ENCODE data around the gene PDE1C.

PDE1C gene

GRCh38 chr7:31970501-31970900 is 99.7 kb downstream of the PDE1C start:
- H3K9me3 ChIP-seq (ENCODE audit: insufficient read depth, low read depth, low read length): no peaks in the 10 kb centered on the region
- no peaks in the 10 kb centered on the region for H3K79me2 ChIP-seq (ENCODE audit: insufficient read depth, low read length)
- H3K9ac ChIP-seq (ENCODE audit: low read depth, low read length, poor library complexity, severe bottlenecking): no peak overlapping the region
- H3F3A ChIP-seq (ENCODE audit: low read depth): no peaks in the 10 kb centered on the region
- no peaks in the 10 kb centered on the region for H3K9me2 ChIP-seq (replicated peaks; ENCODE audit: low read depth, low read length)
- no peaks in the 10 kb centered on the region for H3K27me3 ChIP-seq (ENCODE audit: insufficient read depth, low read length, poor library complexity, severe bottlenecking)
- no peak overlapping the region for H3K4me3 ChIP-seq (ENCODE audit: low read length, poor library complexity, severe bottlenecking)
- no peaks in the 10 kb centered on the region for H3K4me1 ChIP-seq (ENCODE audit: insufficient read depth, low read length, poor library complexity, severe bottlenecking)
- no peak for TF ChIP-seq CTCF (conservative IDR thresholded peaks at IDR 0.05; ENCODE audit: low read length)
- TF ChIP-seq EZH2phosphoT487 (IDR thresholded peaks at IDR 0.05; ENCODE audit: borderline replicate concordance): no peak
- no peak overlapping the region for H2AFZ ChIP-seq (ENCODE audit: low read length)
- H4K20me1 ChIP-seq (ENCODE audit: insufficient read depth, low read length, poor library complexity, severe bottlenecking): no peaks in the 10 kb centered on the region
- no peaks in the 10 kb centered on the region for H3K36me3 ChIP-seq (ENCODE audit: insufficient read depth, low read length)
- no peak overlapping the region for H3K4me2 ChIP-seq (ENCODE audit: low read depth, low read length, poor library complexity, severe bottlenecking)

GRCh38 chr7:31963569-31964175 is 106.5 kb downstream of the PDE1C start:
- H3K9me3 ChIP-seq (ENCODE audit: insufficient read depth, low read depth, low read length): no peaks in the 10 kb centered on the region; the same call in 1 of the 2 replicates
- no peaks in the 10 kb centered on the region for H3K36me3 ChIP-seq (ENCODE audit: insufficient read depth, low read length)
- H2AFZ ChIP-seq (ENCODE audit: low read length): no peak overlapping the region
- H3K9ac ChIP-seq (ENCODE audit: low read depth, low read length, poor library complexity, severe bottlenecking): no peak overlapping the region
- H4K20me1 ChIP-seq (ENCODE audit: insufficient read depth, low read length, poor library complexity, severe bottlenecking): no peaks in the 10 kb centered on the region
- no peak overlapping the region for H3K4me3 ChIP-seq (ENCODE audit: low read length, poor library complexity, severe bottlenecking)
- TF ChIP-seq EZH2phosphoT487 (IDR thresholded peaks at IDR 0.05; ENCODE audit: borderline replicate concordance) (no peak), CTCF (conservative IDR thresholded peaks at IDR 0.05; ENCODE audit: low read length) (no peak)
- no peaks in the 10 kb centered on the region for H3K4me1 ChIP-seq (ENCODE audit: insufficient read depth, low read length, poor library complexity, severe bottlenecking)
- no peaks in the 10 kb centered on the region for H3K79me2 ChIP-seq (ENCODE audit: insufficient read depth, low read length)
- H3K9me2 ChIP-seq (replicated peaks; ENCODE audit: low read depth, low read length): no peaks in the 10 kb centered on the region
- H3K27me3 ChIP-seq (ENCODE audit: insufficient read depth, low read length, poor library complexity, severe bottlenecking): no peaks in the 10 kb centered on the region
- H3F3A ChIP-seq (ENCODE audit: low read depth): no peaks in the 10 kb centered on the region
- H3K4me2 ChIP-seq (ENCODE audit: low read depth, low read length, poor library complexity, severe bottlenecking): no peak overlapping the region

- Histone ChIP-seq H3K9me2 (replicated peaks; ENCODE audit: low read depth, low read length) (no peaks in the 10 kb centered on the region), H3K4me3 (ENCODE audit: low read length, poor library complexity, severe bottlenecking) (no peak overlapping the region), H4K20me1 (ENCODE audit: insufficient read depth, low read length, poor library complexity, severe bottlenecking) (no peaks in the 10 kb centered on the region), H3K79me2 (ENCODE audit: insufficient read depth, low read length) (no peaks in the 10 kb centered on the region), H3K9me3 (ENCODE audit: insufficient read depth, low read depth, low read length) (no peaks in the 10 kb centered on the region; the same call in 1 of the 2 replicates), H3K4me1 (ENCODE audit: insufficient read depth, low read length, poor library complexity, severe bottlenecking) (no peaks in the 10 kb centered on the region), H3K9ac (ENCODE audit: low read depth, low read length, poor library complexity, severe bottlenecking) (no peak overlapping the region), H3F3A (ENCODE audit: low read depth) (no peaks in the 10 kb centered on the region), H3K27me3 (ENCODE audit: insufficient read depth, low read length, poor library complexity, severe bottlenecking) (no peaks in the 10 kb centered on the region), H3K36me3 (ENCODE audit: insufficient read depth, low read length) (no peaks in the 10 kb centered on the region), H2AFZ (ENCODE audit: low read length) (no peak overlapping the region), H3K4me2 (ENCODE audit: low read depth, low read length, poor library complexity, severe bottlenecking) (no peak overlapping the region)
- TF ChIP-seq EZH2phosphoT487 (IDR thresholded peaks at IDR 0.05; ENCODE audit: borderline replicate concordance) (no peak), CTCF (conservative IDR thresholded peaks at IDR 0.05; ENCODE audit: low read length) (no peak)
Measured at GRCh38 chr7:31962246-31962645, 108.0 kb downstream of the PDE1C start.
